ENCODE data around the gene HS3ST3B1. TPM values are rescaled to one million over a fixed set of nuclear protein-coding genes. Genes with fewer than 3 reads are reported as not detected.

Gene HS3ST3B1
- total RNA-seq, 1 donor from 2014 or later, result 8.7 TPM

DNA sequence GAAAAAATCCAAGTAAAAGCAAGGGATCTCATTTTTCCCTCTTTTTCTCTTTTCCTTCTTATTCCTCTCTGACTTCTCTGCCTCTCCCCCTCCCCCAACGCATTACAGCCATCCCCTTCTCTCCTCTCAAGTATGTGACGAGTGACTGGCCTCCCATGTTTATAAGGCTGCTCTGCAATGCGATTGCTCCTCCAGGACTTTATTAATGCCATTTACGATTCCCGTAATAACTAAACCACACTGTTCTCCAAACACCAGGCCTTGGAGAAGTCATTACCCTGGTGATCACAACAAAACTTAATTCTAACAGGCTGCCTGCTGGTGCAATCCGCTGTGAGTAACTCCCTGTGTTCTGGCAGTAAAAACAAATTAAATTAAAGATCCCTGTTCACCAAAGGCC, 88.8 kb downstream of the HS3ST3B1 start:
- H3K27me3 ChIP-seq (ENCODE audit: insufficient read depth, low read length), result no peaks in the 10 kb centered on the region
- no peaks in the 10 kb centered on the region for H3K9me3 Mint-ChIP-seq (ENCODE audit: unreplicated experiment)
- DNase-seq (ENCODE audit: low read depth) (no peak), FAIRE-seq (no peak)
- no peak for TF ChIP-seq EZH2 (IDR thresholded peaks at IDR 0.05; ENCODE audit: insufficient read depth, low read length)
- TF ChIP-seq CTCF (IDR thresholded peaks at IDR 0.05; ENCODE audit: insufficient read depth, low read depth, low read length), result no peak
- no peak overlapping the region for H3K27ac ChIP-seq (ENCODE audit: low read depth, low read length)
- H3K9ac ChIP-seq (ENCODE audit: low read length), result no peak overlapping the region
- no peak overlapping the region for H3K4me3 Mint-ChIP-seq (ENCODE audit: unreplicated experiment)
- H3K36me3 Mint-ChIP-seq (ENCODE audit: low read depth, unreplicated experiment), result no peaks in the 10 kb centered on the region
- H3K4me3 ChIP-seq (ENCODE audit: insufficient read depth, low read depth, low read length), result no peak overlapping the region
- H3K36me3 ChIP-seq (ENCODE audit: insufficient read depth, low read length), result no peaks in the 10 kb centered on the region
- no peaks in the 10 kb centered on the region for H3K9me3 ChIP-seq (ENCODE audit: insufficient read depth, low read depth, low read length)
- H3K4me1 ChIP-seq (ENCODE audit: insufficient read depth, low read length), result no peaks in the 10 kb centered on the region
- H3K27ac Mint-ChIP-seq (ENCODE audit: unreplicated experiment), result no peak overlapping the region
- H3K4me1 Mint-ChIP-seq (ENCODE audit: low read depth, unreplicated experiment), result no peaks in the 10 kb centered on the region
- no peak overlapping the region for H3K4me2 ChIP-seq (ENCODE audit: low read length)
- no peaks in the 10 kb centered on the region for H3K79me2 ChIP-seq (ENCODE audit: insufficient read depth, low read length)
- H4K20me1 ChIP-seq (ENCODE audit: insufficient read depth, low read length), result no peaks in the 10 kb centered on the region
- H2AFZ ChIP-seq (ENCODE audit: low read depth, low read length), result no peak overlapping the region
- H3K27me3 Mint-ChIP-seq (ENCODE audit: low read depth, unreplicated experiment), result no peaks in the 10 kb centered on the region

DNA sequence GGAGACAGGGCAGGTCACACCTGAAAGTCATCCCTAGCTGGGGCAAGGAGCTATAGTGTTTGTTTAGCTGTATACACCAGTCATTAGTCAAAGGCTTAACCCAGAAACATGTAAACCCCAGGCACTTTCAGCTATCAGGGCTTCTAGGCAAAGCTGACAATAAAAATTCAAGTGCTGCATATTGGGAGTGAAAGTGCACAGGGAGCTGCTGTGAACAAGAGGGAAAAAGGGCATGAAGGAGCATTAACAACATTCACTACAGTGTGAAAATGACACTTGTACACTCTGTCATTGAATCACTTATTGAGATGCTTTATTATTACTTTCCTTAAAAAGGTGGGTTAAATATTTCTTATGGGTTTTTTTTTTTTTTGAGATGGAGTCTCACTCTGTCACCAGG, 92.8 kb downstream of the HS3ST3B1 start:
- Mint-ChIP-seq H3K4me1 (ENCODE audit: low read depth, unreplicated experiment) (no peaks in the 10 kb centered on the region), H3K27ac (ENCODE audit: unreplicated experiment) (no peak overlapping the region), H3K36me3 (ENCODE audit: low read depth, unreplicated experiment) (no peaks in the 10 kb centered on the region), H3K27me3 (ENCODE audit: low read depth, unreplicated experiment) (no peaks in the 10 kb centered on the region), H3K4me3 (ENCODE audit: unreplicated experiment) (no peak overlapping the region), H3K9me3 (ENCODE audit: unreplicated experiment) (no peaks in the 10 kb centered on the region)
- Histone ChIP-seq H3K79me2 (ENCODE audit: insufficient read depth, low read length) (no peaks in the 10 kb centered on the region), H3K4me2 (ENCODE audit: low read length) (no peak overlapping the region), H3K27me3 (ENCODE audit: insufficient read depth, low read length) (no peaks in the 10 kb centered on the region), H3K4me1 (ENCODE audit: insufficient read depth, low read length) (no peaks in the 10 kb centered on the region), H2AFZ (ENCODE audit: low read depth, low read length) (no peak overlapping the region), H3K4me3 (ENCODE audit: insufficient read depth, low read depth, low read length) (no peak overlapping the region), H3K9ac (ENCODE audit: low read length) (no peak overlapping the region), H3K36me3 (ENCODE audit: insufficient read depth, low read length) (no peaks in the 10 kb centered on the region), H3K27ac (ENCODE audit: low read depth, low read length) (no peak overlapping the region), H3K9me3 (ENCODE audit: insufficient read depth, low read depth, low read length) (no peaks in the 10 kb centered on the region), H4K20me1 (ENCODE audit: insufficient read depth, low read length) (no peaks in the 10 kb centered on the region)
- TF ChIP-seq CTCF (IDR thresholded peaks at IDR 0.05; ENCODE audit: insufficient read depth, low read depth, low read length) (no peak), EZH2 (IDR thresholded peaks at IDR 0.05; ENCODE audit: insufficient read depth, low read length) (no peak)
- no peak for FAIRE-seq
- DNase-seq (ENCODE audit: low read depth), result no peak

- Histone ChIP-seq H2AFZ (ENCODE audit: low read depth, low read length) (no peak overlapping the region), H3K4me2 (ENCODE audit: low read length) (no peak overlapping the region), H3K27ac (ENCODE audit: low read depth, low read length) (no peak overlapping the region), H4K20me1 (ENCODE audit: insufficient read depth, low read length) (no peaks in the 10 kb centered on the region), H3K4me3 (ENCODE audit: insufficient read depth, low read depth, low read length) (no peak overlapping the region), H3K79me2 (ENCODE audit: insufficient read depth, low read length) (no peaks in the 10 kb centered on the region), H3K4me1 (ENCODE audit: insufficient read depth, low read length) (no peaks in the 10 kb centered on the region), H3K9me3 (ENCODE audit: insufficient read depth, low read depth, low read length) (no peaks in the 10 kb centered on the region), H3K9ac (ENCODE audit: low read length) (no peak overlapping the region), H3K36me3 (ENCODE audit: insufficient read depth, low read length) (no peaks in the 10 kb centered on the region), H3K27me3 (ENCODE audit: insufficient read depth, low read length) (no peaks in the 10 kb centered on the region)
- Mint-ChIP-seq H3K9me3 (ENCODE audit: unreplicated experiment) (no peaks in the 10 kb centered on the region), H3K4me3 (ENCODE audit: unreplicated experiment) (no peak overlapping the region), H3K27ac (ENCODE audit: unreplicated experiment) (no peak overlapping the region), H3K27me3 (ENCODE audit: low read depth, unreplicated experiment) (no peaks in the 10 kb centered on the region), H3K4me1 (ENCODE audit: low read depth, unreplicated experiment) (no peaks in the 10 kb centered on the region), H3K36me3 (ENCODE audit: low read depth, unreplicated experiment) (no peaks in the 10 kb centered on the region)
- TF ChIP-seq EZH2 (IDR thresholded peaks at IDR 0.05; ENCODE audit: insufficient read depth, low read length), result no peak
- TF ChIP-seq CTCF (IDR thresholded peaks at IDR 0.05; ENCODE audit: insufficient read depth, low read depth, low read length), result no peak
- DNase-seq (ENCODE audit: low read depth), result no peak
- FAIRE-seq, result no peak
Observed at GRCh38 chr17:14395255-14395654, 94.4 kb downstream of the HS3ST3B1 start.

Data from astrocyte (in vitro differentiated cells and primary cell).